AG09309 (cell line): ENCODE data around the gene RAD1.
A peak's percentile ranks its signal among the peaks of the same experiment; 100 is the strongest.
"Not testable (repeated sequence)": the region's sequence is repeated elsewhere in the genome, so short reads cannot be mapped to it uniquely, and the experiment has no call there.

ENCODE experiments used
- DNase-seq: peaks from one replicate; pipeline ENCODE4 v3.0.0-alpha.2; 2010; ENCODE audit warnings: low read depth
- H3K4me3 ChIP-seq: 2 replicates; pipeline ENCODE4 v1.5.1; 2011; ENCODE audit warnings: mild to moderate bottlenecking, low read depth, low read length, moderate library complexity; ENCODE audit not compliant: control insufficient read depth
- CTCF ChIP-seq: IDR thresholded peaks from 2 replicates; pipeline ENCODE4 v1.5.1; 2011; ENCODE audit warnings: mild to moderate bottlenecking, low read depth, low read length, inconsistent platforms; ENCODE audit not compliant: insufficient read depth, control insufficient read depth; ENCODE audit errors: missing control alignments

The RAD1 gene

GRCh38 chr5:34928267-34928666, 13.0 kb upstream of the RAD1 start:
- no peak overlapping the region for H3K4me3 ChIP-seq
- no peak for DNase-seq
- no peak for TF ChIP-seq CTCF

- no peak overlapping the region for H3K4me3 ChIP-seq
- no peak for TF ChIP-seq CTCF
- DNase-seq = no peak
Observed at GRCh38 chr5:34927785-34928184, 12.5 kb upstream of the RAD1 start.

- TF ChIP-seq CTCF = no peak
- H3K4me3 ChIP-seq = no peak overlapping the region
- DNase-seq = no peak
Observed at GRCh38 chr5:34926318-34926888, 11.1 kb upstream of the RAD1 start.

GRCh38 chr5:34924462-34924765, 9.1 kb upstream of the RAD1 start:
- TF ChIP-seq CTCF = no peak
- H3K4me3 ChIP-seq = no peak overlapping the region
- DNase-seq = no peak

GRCh38 chr5:34923694-34924461, 8.6 kb upstream of the RAD1 start:
- no peak for TF ChIP-seq CTCF
- peak; percentile 48 for DNase-seq
- no peak overlapping the region for H3K4me3 ChIP-seq

GRCh38 chr5:34923256-34923655, 8.0 kb upstream of the RAD1 start:
- H3K4me3 ChIP-seq, DNase-seq: not testable (repeated sequence)

- DNase-seq = no peak
- TF ChIP-seq CTCF = peak; percentile 26
- no peak overlapping the region for H3K4me3 ChIP-seq
Observed at GRCh38 chr5:34919077-34919476, 3.8 kb upstream of the RAD1 start.
